ENCODE results near the gene PRSS21.

The PRSS21 gene

DNA sequence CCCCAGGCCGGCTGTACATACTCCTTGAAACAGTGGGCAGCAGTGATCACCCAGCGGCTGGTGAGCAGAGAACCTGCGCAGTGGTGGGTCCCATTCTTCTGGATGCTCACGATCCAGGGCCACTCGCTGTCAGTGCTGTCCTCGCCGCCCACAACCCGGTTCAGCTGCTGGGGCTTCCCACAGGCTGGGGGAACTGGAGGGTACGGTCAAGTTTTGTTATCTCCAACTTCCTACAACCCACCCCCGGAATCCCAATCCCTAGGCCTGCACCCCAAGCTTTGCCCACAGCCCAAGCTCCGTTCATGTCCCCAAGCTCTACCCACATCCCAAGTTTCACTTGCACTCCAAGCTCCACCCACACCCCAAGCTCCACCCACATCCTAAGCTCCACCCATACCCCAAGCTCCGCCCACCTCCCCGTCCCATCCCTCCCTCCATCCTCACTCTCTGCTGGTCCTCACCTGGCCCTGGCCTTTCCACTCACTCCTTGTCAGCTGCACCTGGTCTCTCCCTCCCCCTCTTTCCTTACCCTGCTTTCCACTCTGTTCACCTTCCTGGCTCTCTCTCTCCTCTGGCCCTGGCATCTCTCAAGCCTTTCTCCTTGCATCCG is 39.1 kb downstream of the PRSS21 start:
- Mint-ChIP-seq H3K9me3 (peaks cover 9% of the 10 kb centered on the region), H3K36me3 (no peaks in the 10 kb centered on the region), H3K4me3 (no peak overlapping the region), H3K4me1 (peaks cover 7% of the 10 kb centered on the region), H3K27ac (no peak overlapping the region)
- no peak for ATAC-seq
- no peak for DNase-seq (ENCODE audit: low spot score in 2 of 2)

DNA sequence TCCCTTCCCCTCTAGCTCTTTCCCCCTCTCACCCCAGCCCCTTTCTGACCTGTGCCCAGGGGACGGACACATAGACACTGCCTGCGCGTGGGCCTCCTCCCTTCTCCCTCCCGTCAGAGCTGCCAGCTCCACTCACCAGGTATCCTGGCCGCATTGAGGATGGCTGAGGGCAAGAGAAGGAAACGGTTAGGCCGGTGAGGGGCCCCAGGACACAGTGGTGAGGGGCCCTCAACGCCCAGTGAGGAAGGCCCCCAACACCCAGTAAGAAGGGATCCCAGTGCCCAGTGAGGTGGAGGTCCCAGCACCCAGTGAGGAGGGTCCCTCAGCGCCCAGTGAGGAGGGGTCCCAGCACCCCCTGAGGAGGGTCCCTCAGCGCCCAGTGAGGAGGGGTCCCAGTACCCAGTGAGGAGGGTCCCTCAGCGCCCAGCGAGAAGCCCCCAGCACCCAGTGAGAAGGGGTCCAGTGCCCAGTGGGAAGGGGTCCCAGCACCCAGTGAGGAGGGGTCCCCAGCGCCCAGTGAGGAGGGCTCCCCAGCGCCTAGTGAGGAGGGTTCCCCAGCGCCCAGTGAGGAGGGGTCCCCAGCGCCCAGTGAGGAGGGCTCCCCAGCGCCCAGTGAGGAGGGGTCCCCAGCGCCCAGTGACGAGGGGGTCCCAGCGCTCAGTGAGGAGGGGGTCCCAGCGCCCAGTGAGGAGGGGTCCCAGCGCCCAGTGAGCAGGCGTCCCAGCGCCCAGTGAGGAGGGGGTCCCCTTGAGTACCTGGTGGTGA is 39.8 kb downstream of the PRSS21 start:
- peaks cover 11% of the 10 kb centered on the region for H3K9me3 Mint-ChIP-seq
- no peaks in the 10 kb centered on the region for H3K36me3 Mint-ChIP-seq
- H3K4me1 Mint-ChIP-seq = peaks cover 7% of the 10 kb centered on the region
- ATAC-seq (no peak), DNase-seq (ENCODE audit: low spot score in 2 of 2) (no peak)
- H3K4me3 Mint-ChIP-seq = peak overlapping the region; percentile 77
- peak overlapping the region; percentile 78 for H3K27ac Mint-ChIP-seq

DNA sequence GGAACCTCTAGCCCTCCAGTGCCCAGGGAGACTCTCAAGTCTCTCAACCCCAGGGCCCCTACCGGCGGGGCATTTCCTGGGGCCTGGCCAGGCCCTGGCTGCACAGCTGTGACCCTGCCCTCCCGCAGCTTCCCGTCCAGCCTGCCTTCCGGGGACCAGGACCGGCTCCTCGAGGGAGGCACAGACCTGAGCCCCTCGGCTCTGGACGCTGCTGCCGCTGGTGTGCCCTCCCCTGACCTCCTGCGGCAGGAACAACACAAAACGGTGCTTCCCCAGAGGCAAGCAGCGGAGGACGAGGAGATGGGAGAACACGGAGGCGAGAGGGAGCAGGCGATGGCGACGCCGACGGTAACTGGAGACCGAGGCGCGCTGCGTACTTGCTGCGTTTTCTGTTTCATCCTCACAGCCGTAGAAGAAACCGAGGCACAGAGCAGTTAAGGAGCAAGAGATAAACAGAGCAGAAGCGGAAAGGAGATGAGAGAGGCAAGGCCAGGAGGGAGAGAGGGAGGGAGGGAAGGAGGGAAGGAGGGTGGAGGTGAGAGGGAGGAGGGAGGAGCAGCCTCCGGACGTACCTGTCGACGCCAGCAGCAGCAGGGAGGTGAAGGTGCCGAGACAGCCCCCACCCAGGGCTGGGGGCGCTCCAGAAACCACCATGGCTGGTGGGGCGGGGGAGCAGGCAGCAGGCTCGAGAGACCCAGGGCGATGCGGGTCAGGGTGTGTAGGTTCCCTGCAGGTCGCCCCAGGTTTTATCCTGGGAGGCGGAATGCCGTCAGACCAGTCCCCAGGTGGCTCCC is 40.6 kb downstream of the PRSS21 start, which contains the start of gene PRSS22:
Gene PRSS22 (minus strand): TSS at position 720 of the 794 bp plus-strand sequence. CDS start 66 bp downstream, at position 654.
- Mint-ChIP-seq H3K4me3 (peak within 1 kb of the TSS; percentile 77), H3K9me3 (peaks cover 11% of the 10 kb centered on the region), H3K4me1 (peaks cover 7% of the 10 kb centered on the region), H3K27ac (peak within 1 kb of the TSS; percentile 78), H3K36me3 (no peaks in the 10 kb centered on the region)
- DNase-seq (ENCODE audit: low spot score in 2 of 2) (no peak), ATAC-seq (peak; percentile 39)

DNA sequence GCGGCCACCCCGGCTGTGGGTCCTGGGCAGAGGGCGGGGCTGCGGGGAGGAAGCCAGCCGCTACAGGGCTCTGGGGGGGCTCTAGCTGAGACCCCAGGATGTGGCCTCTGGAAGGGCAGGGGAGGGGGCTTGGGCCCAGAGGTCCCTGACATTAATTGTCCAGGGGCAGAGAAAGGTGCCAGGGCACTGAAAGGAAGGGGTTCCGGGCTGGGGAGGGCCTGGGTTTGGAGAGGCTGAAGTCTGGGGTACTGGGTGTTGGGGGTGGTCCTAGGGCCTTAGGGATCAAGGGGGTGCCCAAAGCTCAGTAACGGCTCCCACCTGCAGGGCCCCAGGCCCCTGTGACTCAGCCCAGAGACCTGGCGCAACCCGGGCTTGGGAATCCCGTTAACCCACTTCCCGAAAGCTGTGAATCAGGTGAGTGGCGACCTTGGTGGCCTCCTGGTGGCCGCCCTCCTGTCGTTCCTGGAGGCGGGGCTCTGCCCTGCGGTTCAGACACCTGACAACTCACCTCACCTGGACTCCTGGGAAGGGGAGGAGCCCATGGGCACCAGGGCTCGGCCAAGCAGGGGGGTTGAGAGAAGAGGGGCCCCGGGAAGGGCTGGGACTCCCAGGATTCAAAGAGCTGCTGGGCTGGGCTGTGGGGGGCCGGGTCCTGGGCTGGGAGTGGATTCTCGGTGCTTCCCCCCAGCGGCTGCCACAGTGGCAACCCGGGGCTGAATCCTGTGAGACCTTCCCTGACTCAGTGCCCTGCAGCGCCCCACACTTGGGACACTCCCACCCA is 41.4 kb downstream of the PRSS21 start:
- ATAC-seq = peak; percentile 38
- H3K9me3 Mint-ChIP-seq = peaks cover 11% of the 10 kb centered on the region

DNA sequence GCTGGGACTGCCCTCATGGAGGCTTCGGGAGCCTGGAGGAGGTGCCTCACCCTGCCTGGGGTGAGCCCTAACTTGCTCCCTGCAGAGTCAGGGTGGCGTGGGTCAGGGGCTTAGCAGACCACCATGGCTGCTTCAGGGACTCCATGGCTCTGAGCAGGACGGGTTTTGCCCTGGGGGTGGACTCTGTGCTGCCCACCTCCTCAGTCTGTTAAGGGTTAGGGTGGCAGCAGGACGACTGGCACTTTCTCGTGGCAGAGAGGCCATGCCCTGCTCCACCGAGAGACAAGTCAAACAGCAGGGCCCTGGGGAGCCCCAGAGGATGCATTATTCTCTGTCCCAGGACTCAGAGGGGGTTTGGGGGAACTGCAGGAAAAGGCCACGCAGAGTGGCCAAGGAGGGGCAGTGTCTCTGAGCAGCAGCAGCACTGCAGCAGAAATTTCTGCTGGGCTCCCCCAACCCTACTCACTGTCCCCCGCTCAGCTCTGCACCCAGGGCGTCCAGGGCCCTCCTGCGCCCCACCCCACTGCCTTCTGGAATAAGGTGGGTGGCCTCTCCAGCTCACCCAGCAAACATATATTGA is 42.7 kb downstream of the PRSS21 start:
- ATAC-seq = no peak
- Mint-ChIP-seq H3K9me3 (peaks cover 3% of the 10 kb centered on the region), H3K4me1 (peaks cover 7% of the 10 kb centered on the region), H3K36me3 (no peaks in the 10 kb centered on the region), H3K4me3 (no peak overlapping the region), H3K27ac (no peak overlapping the region)
- no peak for DNase-seq (ENCODE audit: low spot score in 2 of 2)

More for the DNA sequence above, 41.4 kb downstream of the PRSS21 start:
- H3K4me3 Mint-ChIP-seq = peak overlapping the region; percentile 77
- DNase-seq (ENCODE audit: low spot score in 2 of 2) = no peak
- H3K4me1 Mint-ChIP-seq = peaks cover 7% of the 10 kb centered on the region
- H3K36me3 Mint-ChIP-seq = no peaks in the 10 kb centered on the region
- no peak overlapping the region for H3K27ac Mint-ChIP-seq

DNA sequence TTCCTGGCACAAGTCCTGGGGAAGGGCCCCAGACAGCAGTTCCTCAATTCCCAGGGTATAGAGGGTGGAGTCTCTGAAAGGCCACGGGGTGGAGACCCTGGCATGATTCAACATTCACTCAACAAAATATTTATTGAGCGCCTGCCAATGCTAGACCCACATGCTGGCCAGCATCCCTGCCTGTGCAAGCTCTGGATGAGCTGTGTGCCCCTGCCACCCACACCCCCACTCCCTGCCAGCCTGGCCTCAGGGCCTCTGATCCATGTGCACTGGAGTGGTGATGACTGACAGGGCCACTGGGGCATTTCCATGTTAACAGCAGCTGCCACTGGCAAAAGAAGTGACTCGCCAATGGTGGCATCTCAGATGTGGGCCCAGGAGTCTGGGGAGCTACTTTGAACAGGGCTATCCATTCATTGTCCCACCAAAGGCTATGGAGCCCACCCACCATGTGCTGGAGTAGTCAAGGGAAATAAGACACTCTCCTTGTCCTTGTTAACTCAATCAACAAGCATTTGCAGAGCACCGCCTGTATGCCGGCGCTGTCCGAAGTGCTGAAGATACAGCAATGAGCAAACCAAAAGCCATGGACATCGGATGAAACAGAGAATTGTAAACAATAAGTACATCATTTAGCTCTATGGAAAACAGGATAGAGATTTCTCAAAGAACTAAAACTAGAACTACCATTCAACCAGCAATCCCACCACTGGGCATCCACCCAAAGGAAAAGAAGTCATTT is 44.0 kb downstream of the PRSS21 start:
- Mint-ChIP-seq H3K4me1 (peaks cover 7% of the 10 kb centered on the region), H3K4me3 (no peak overlapping the region), H3K9me3 (peaks cover 3% of the 10 kb centered on the region), H3K27ac (no peak overlapping the region), H3K36me3 (no peaks in the 10 kb centered on the region)
- ATAC-seq = no peak
- no peak for DNase-seq (ENCODE audit: low spot score in 2 of 2)

DNA sequence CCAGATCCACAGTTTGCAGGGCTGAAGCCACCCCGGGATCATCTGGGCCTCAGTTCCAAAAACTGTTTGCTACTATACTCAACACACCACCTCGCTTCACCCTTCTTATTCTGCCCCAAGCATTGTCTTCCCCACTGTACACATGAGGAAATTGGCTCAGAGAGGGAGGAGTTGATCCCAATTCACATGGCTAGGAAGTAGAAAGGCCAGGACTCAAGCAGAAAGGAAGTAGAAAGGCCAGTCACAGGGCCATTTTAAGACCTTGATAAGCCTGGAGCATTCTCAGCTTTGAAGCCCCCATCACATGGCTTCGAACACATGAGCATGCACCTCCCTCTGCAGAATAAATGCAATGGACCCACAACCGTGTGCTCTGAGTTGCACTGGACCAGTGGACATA is 48.6 kb downstream of the PRSS21 start:
- H3K27ac Mint-ChIP-seq = no peak overlapping the region
- H3K9me3 Mint-ChIP-seq = peaks cover 3% of the 10 kb centered on the region
- peaks cover 10% of the 10 kb centered on the region for H3K36me3 Mint-ChIP-seq
- H3K4me3 Mint-ChIP-seq = no peak overlapping the region
- DNase-seq (ENCODE audit: low spot score in 2 of 2) (no peak), ATAC-seq (no peak)
- peaks cover 8% of the 10 kb centered on the region for H3K4me1 Mint-ChIP-seq

DNA sequence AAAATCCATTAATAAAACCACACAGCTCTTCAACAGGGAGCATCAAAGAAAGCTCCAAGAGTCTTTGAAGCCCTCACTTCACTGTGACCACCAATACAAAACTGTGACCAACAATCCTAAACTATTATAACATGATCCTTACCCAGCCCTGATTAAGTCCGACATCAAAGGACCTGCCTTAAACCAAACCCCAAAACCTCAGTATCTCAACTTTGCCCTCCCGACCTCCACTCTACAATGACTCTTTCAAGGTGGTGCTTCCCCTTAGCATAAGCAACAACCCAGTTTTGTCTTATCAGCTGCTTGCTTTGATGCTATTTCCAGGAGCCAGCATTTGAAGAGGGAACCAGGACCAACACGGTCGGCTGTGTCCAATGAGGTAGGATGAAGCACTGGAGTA is 49.4 kb downstream of the PRSS21 start:
- ATAC-seq = no peak
- H3K4me3 Mint-ChIP-seq = peak overlapping the region; percentile 35

DNA sequence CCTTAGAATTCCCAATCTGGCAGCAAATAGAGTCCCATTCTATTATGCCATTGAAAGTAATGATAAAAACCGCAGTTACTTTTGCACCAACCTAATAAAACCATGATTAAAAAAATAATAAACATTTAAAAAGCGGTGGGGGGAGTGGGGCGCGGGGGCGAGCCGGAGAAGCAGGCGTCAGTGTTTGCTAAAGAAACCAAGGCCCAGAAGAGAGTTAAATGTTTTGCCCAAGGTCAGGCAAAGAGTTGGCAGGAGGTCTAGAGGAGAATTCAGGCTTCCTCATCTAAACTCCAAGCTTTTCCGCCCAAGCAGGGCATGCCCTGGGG is 50.6 kb downstream of the PRSS21 start:
- Mint-ChIP-seq H3K27ac (peak overlapping the region; percentile 95), H3K4me1 (peaks cover 8% of the 10 kb centered on the region), H3K9me3 (no peaks in the 10 kb centered on the region), H3K4me3 (peak overlapping the region; percentile 86), H3K36me3 (peaks cover 10% of the 10 kb centered on the region)
- DNase-seq (ENCODE audit: low spot score in 2 of 2) (no peak), ATAC-seq (no peak)

More for the DNA sequence above, 49.4 kb downstream of the PRSS21 start:
- no peak for DNase-seq (ENCODE audit: low spot score in 2 of 2)
- Mint-ChIP-seq H3K36me3 (peaks cover 10% of the 10 kb centered on the region), H3K9me3 (no peaks in the 10 kb centered on the region), H3K4me1 (peaks cover 8% of the 10 kb centered on the region), H3K27ac (no peak overlapping the region)

DNA sequence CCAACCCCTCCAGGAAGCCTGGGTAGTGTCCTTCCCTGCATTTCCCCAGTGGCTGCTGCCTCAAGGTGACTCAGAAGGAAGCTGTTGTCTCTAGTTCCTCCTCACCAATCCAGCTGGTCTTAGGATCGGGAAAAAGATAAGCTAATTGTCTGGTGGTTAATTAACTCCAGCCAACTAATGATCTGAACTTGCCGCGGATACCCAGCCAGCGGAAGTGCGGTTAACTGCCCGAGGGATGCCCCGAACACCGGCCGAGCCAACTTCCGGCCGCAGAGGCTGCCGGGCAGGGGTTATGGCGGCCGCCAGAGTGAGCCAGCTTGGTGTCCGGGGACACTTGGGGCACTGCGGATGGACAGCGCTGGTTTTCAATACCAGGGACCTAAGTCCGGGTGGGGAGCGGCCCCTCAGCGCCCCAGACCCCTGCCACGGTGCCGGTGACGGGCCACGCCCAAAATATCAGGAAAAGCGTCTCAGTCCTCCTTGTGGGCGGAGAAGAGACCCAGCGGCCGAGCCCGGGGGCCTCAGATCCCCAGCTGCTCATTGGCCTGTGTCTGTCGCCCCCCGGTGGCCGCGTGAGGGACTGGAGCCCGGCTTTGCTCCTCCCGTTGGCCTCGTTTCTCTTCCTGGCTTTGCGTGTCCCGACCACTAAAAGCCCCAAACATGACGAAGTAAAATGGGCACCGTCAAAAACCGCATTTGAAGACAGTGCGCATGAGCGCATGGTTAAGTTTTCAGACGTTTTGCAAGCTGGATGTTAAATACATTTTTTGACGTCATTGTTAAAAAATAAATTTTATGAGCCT is 51.2 kb downstream of the PRSS21 start:
- Mint-ChIP-seq H3K4me3 (peak overlapping the region; percentile 86), H3K36me3 (peaks cover 10% of the 10 kb centered on the region), H3K27ac (peak overlapping the region; percentile 95), H3K9me3 (no peaks in the 10 kb centered on the region), H3K4me1 (peaks cover 8% of the 10 kb centered on the region)
- DNase-seq (ENCODE audit: low spot score in 2 of 2) (peak; percentile 97 to 100), ATAC-seq (peak; percentile 97)
